H1 (cell line): Measurements from ENCODE around the gene PLA2G4D. TPM values are rescaled to one million over a fixed set of nuclear protein-coding genes. Genes with fewer than 3 reads are reported as not detected.

Experiments used
- CTCF ChIA-PET: fragments of 300-600 bp; sonication (Branson Sonifier 250); formaldehyde crosslinking; loops from one replicate; lab custom pipeline; 2021; ENCODE audit not compliant: partially characterized antibody; lab: Charles Lee
- POLR2A ChIA-PET: fragments of 300-600 bp; sonication (Branson Sonifier 250); formaldehyde crosslinking; loops from one replicate; lab custom pipeline; 2021; ENCODE audit warnings: inconsistent platforms; ENCODE audit not compliant: partially characterized antibody; lab: Charles Lee
- DNase-seq, 2 experiments: peaks; one replicate each; pipeline versions ENCODE4 v3.0.0 to v3.0.0-alpha.2; 2010 to 2022; ENCODE audit warnings: low spot score in 2 of 2, low read depth in 1 of 2, mixed read lengths in 1 of 2
- FAIRE-seq: peaks from 2 replicates; lab custom pipeline; 2011; peaks lifted over from hg19 to GRCh38; lab: Jason Lieb, UNC
- H2AFZ ChIP-seq: 2 replicates; pipeline ENCODE4 v1.8.1; 2012; ENCODE audit warnings: low read length, inconsistent platforms
- H2AK5ac ChIP-seq: 2 replicates; pipeline ENCODE4 v1.6.1; 2013; ENCODE audit warnings: low read depth, low read length
- H2BK120ac ChIP-seq: replicated peaks from 2 replicates; pipeline ENCODE3; 2013; ENCODE audit warnings: low read depth, low read length, inconsistent platforms
- H2BK12ac ChIP-seq: 2 replicates; pipeline ENCODE4 v1.6.1; 2013; ENCODE audit warnings: low read depth, low read length
- H2BK15ac ChIP-seq: 2 replicates; pipeline ENCODE4 v1.6.1; 2013; ENCODE audit warnings: low read length
- H2BK20ac ChIP-seq: 2 replicates; pipeline ENCODE4 v1.6.1; 2013; ENCODE audit warnings: low read length
- H2BK5ac ChIP-seq: 2 replicates; pipeline ENCODE4 v1.6.1; 2013; ENCODE audit warnings: low read depth, low read length
- H3K14ac ChIP-seq: 2 replicates; pipeline ENCODE4 v1.6.1; 2013; ENCODE audit warnings: inconsistent platforms; ENCODE audit not compliant: insufficient read length
- H3K18ac ChIP-seq: 2 replicates; pipeline ENCODE4 v1.6.1; 2013; ENCODE audit warnings: low read length; ENCODE audit errors: extremely low read depth
- H3K23ac ChIP-seq: 2 replicates; pipeline ENCODE4 v1.6.1; 2013; ENCODE audit warnings: inconsistent platforms; ENCODE audit not compliant: insufficient read length
- H3K23me2 ChIP-seq: 2 replicates; pipeline ENCODE4 v1.6.1; 2013; ENCODE audit warnings: low read depth, low read length
- H3K27ac ChIP-seq: 2 replicates; pipeline ENCODE4 v1.6.1; 2011; ENCODE audit warnings: low read depth, low read length, inconsistent platforms
- H3K27me3 ChIP-seq, 4 experiments: replicated peaks in 1 of 4; 1 replicate in 1 of 4; 2 replicates in 3 of 4; pipeline versions ENCODE4 v1.6.1 to v1.8.1; 2011 to 2013; ENCODE audit warnings: low read length in 3 of 4, mild to moderate bottlenecking in 3 of 4, inconsistent platforms in 2 of 4, mixed read lengths in 2 of 4, moderate library complexity in 1 of 4; ENCODE audit not compliant: control insufficient read depth in 3 of 4, insufficient read depth in 3 of 4; ENCODE audit errors: extremely low read depth in 1 of 4
- H3K36me3 ChIP-seq, 4 experiments: 2 replicates each; pipeline versions ENCODE4 v1.6.1 to v1.8.1; 2011 to 2013; ENCODE audit warnings: mild to moderate bottlenecking in 4 of 4, low read length in 3 of 4, moderate library complexity in 2 of 4, control low read depth in 1 of 4, inconsistent platforms in 1 of 4; ENCODE audit not compliant: insufficient read depth in 4 of 4, control insufficient read depth in 2 of 4
- H3K4ac ChIP-seq: replicated peaks from 2 replicates; pipeline ENCODE3; 2013; ENCODE audit warnings: low read length, low read depth, mixed read lengths, inconsistent platforms; ENCODE audit not compliant: insufficient read length
- H3K4me1 ChIP-seq, 4 experiments: replicated peaks in 1 of 4; 1 replicate in 1 of 4; 2 replicates in 3 of 4; pipeline versions ENCODE4 v1.6.1 to v1.8.1; 2011 to 2013; ENCODE audit warnings: low read length in 3 of 4, inconsistent platforms in 2 of 4, mixed read lengths in 1 of 4; ENCODE audit not compliant: insufficient read depth in 4 of 4, control insufficient read depth in 3 of 4
- H3K4me2 ChIP-seq, 2 experiments: 2 replicates each; pipeline versions ENCODE4 v1.6.1 to v1.8.1; 2011 to 2013; ENCODE audit warnings: low read depth in 2 of 2, low read length in 2 of 2, control low read depth in 1 of 2, inconsistent platforms in 1 of 2, mild to moderate bottlenecking in 1 of 2; ENCODE audit not compliant: insufficient read depth in 1 of 2
- H3K4me3 ChIP-seq, 4 experiments: fragments of 200-600, 300-600 bp in 1 of 4; sonication (generic), shearing (Covaris generic), sonication (Bioruptor Twin) in 1 of 4; 2 replicates each; pipeline versions ENCODE4 v1.5.1 to v1.8.1; 2011 to 2016; ENCODE audit warnings: low read length in 4 of 4, low read depth in 3 of 4, control low read depth in 2 of 4, inconsistent platforms in 2 of 4, mild to moderate bottlenecking in 2 of 4, mixed read lengths in 1 of 4, moderate library complexity in 1 of 4; ENCODE audit not compliant: insufficient read depth in 2 of 4; ENCODE audit errors: extremely low read depth in 1 of 4
- H3K56ac ChIP-seq: replicated peaks from 2 replicates; pipeline ENCODE3; 2013; ENCODE audit warnings: low read depth, mild to moderate bottlenecking, mixed read lengths, low read length, inconsistent platforms; ENCODE audit not compliant: insufficient read length
- H3K79me1 ChIP-seq: 2 replicates; pipeline ENCODE4 v1.6.1; 2013; ENCODE audit warnings: low read depth, low read length, control low read depth
- H3K79me2 ChIP-seq, 2 experiments: 2 replicates each; pipeline versions ENCODE4 v1.6.1 to v1.8.1; 2012 to 2013; ENCODE audit warnings: low read length in 2 of 2, mild to moderate bottlenecking in 2 of 2, inconsistent platforms in 1 of 2; ENCODE audit not compliant: insufficient read depth in 2 of 2, control insufficient read depth in 1 of 2
- H3K9ac ChIP-seq, 4 experiments: replicated peaks in 1 of 4; 1 replicate in 1 of 4; 2 replicates in 3 of 4; pipeline versions ENCODE4 v1.6.1 to v1.8.1; 2011 to 2013; ENCODE audit warnings: low read depth in 3 of 4, low read length in 3 of 4, control low read depth in 2 of 4, mild to moderate bottlenecking in 2 of 4, moderate library complexity in 2 of 4, inconsistent platforms in 1 of 4; ENCODE audit errors: extremely low read depth in 1 of 4
- H3K9me3 ChIP-seq, 2 experiments: 2 replicates each; pipeline versions ENCODE4 v1.6.1 to v1.8.1; 2012 to 2013; ENCODE audit warnings: mild to moderate bottlenecking in 2 of 2, moderate library complexity in 2 of 2, control low read depth in 1 of 2, inconsistent platforms in 1 of 2, low read depth in 1 of 2, low read length in 1 of 2, mixed read lengths in 1 of 2; ENCODE audit not compliant: insufficient read depth in 2 of 2
- H4K20me1 ChIP-seq, 2 experiments: replicated peaks in 1 of 2; 2 replicates each; pipeline versions ENCODE3 to v1.8.1; 2011 to 2013; ENCODE audit warnings: inconsistent platforms in 2 of 2, low read length in 2 of 2, mild to moderate bottlenecking in 1 of 2; ENCODE audit not compliant: insufficient read depth in 2 of 2, control insufficient read depth in 1 of 2
- H4K5ac ChIP-seq: 2 replicates; pipeline ENCODE4 v1.6.1; 2013; ENCODE audit warnings: low read length, low read depth, mixed read lengths, inconsistent platforms; ENCODE audit not compliant: insufficient read length
- H4K8ac ChIP-seq: 2 replicates; pipeline ENCODE4 v1.8.0; 2013; ENCODE audit warnings: mild to moderate bottlenecking, moderate library complexity, low read length, inconsistent platforms; ENCODE audit not compliant: insufficient read depth; ENCODE audit errors: extremely low read depth
- H4K91ac ChIP-seq: replicated peaks from 2 replicates; pipeline ENCODE3; 2013; ENCODE audit warnings: low read length, mixed read lengths, inconsistent platforms; ENCODE audit not compliant: insufficient read length
- CEBPB ChIP-seq: IDR thresholded peaks from 2 replicates; pipeline ENCODE4 v1.6.1; 2012; ENCODE audit warnings: low read depth, low read length
- CHD1 ChIP-seq: IDR thresholded peaks from 2 replicates; pipeline ENCODE4 v1.6.1; 2012; ENCODE audit warnings: low read depth, low read length, improper control_type of control experiment
- GABPA ChIP-seq: IDR thresholded peaks from 2 replicates; pipeline ENCODE4 v1.6.1; 2011; ENCODE audit warnings: mild to moderate bottlenecking, low read length, moderate library complexity, borderline replicate concordance; ENCODE audit not compliant: insufficient read depth
- JUN ChIP-seq: IDR thresholded peaks from 2 replicates; pipeline ENCODE4 v1.6.1; 2011; ENCODE audit warnings: low read depth, mild to moderate bottlenecking, improper control_type of control experiment, low read length
- KDM1A ChIP-seq: fragments of 200-600, 300-600 bp; sonication (generic); IDR thresholded peaks from 2 replicates; pipeline ENCODE4 v1.7.1; 2016; ENCODE audit warnings: mild to moderate bottlenecking, low read length, borderline replicate concordance
- POLR2AphosphoS5 ChIP-seq: IDR thresholded peaks from 2 replicates; pipeline ENCODE4 v1.6.1; 2011; ENCODE audit warnings: low read depth, low read length
- SAP30 ChIP-seq: fragments of 300-600 bp; sonication (generic); IDR thresholded peaks from 2 replicates; pipeline ENCODE4 v1.7.1; 2012; ENCODE audit warnings: low read length, moderate library complexity, mild to moderate bottlenecking, inconsistent platforms; ENCODE audit not compliant: insufficient read depth, insufficient replicate concordance
- TAF1 ChIP-seq: IDR thresholded peaks from 2 replicates; pipeline ENCODE4 v1.6.1; 2011; ENCODE audit warnings: mild to moderate bottlenecking, low read depth, low read length
- WGBS, 2 experiments: shearing (Covaris generic) in 1 of 2; methylation state at CpG; one replicate each; pipeline versions ENCODE4 v1.1.6 to v1.1.7; 2013 to 2015; ENCODE audit warnings: low lambda C conversion rate in 2 of 2, mixed read lengths in 2 of 2, inconsistent platforms in 1 of 2, low coverage in 1 of 2, missing lambda C conversion rate in 1 of 2; ENCODE audit not compliant: insufficient replicate concordance in 2 of 2, insufficient coverage in 1 of 2, insufficient read length in 1 of 2; ENCODE audit errors: extremely low coverage in 1 of 2, missing lambda C conversion rate in 1 of 2; 5-methylcytosine and 5-hydroxymethylcytosine counted together
- polyA plus RNA-seq, 7 experiments: library from polyadenylated mRNA; depleted of rRNA in 3 of 7; stranded (reverse) in 5 of 7; unstranded in 2 of 7; fragments of >200 nt in 5 of 7; fragments of 200-250 nt in 2 of 7; gene quantifications; 1 replicate in 5 of 7; 2 replicates in 1 of 7; 4 replicates in 1 of 7; pipeline versions ENCODE4 v1.2.1 to v1.2.3, GENCODE V29; 2011 to 2013; ENCODE audit warnings: missing spikeins in 2 of 7, mixed read lengths in 2 of 7
- total RNA-seq: library from RNA; stranded (reverse); fragmentation: NEBNext Ultra II Directional; extraction: Animal tissue kit (Norgen Biotek cat#: 25700); gene quantifications from 2 replicates; pipeline ENCODE4 v1.2.1, GENCODE V29; 2021
- TF ChIP-seq, protein P1 (sequence below), 3 experiments: IDR thresholded peaks; 1 replicate in 2 of 3; 2 replicates in 1 of 3; pipeline versions ENCODE4 v1.5.1 to v1.6.1; 2011; ENCODE audit warnings: low read length in 3 of 3, mild to moderate bottlenecking in 3 of 3, inconsistent platforms in 2 of 3, low read depth in 1 of 3, moderate library complexity in 1 of 3; ENCODE audit not compliant: insufficient read depth in 1 of 3; ENCODE audit errors: control extremely low read depth in 1 of 3

Gene PLA2G4D
- total and polyA plus RNA-seq, 2 of the 8 experiments (the other 6 are each of a cell fraction or from before 2014, with no cell fraction given), result 0.07 to 0.18 TPM

DNA sequence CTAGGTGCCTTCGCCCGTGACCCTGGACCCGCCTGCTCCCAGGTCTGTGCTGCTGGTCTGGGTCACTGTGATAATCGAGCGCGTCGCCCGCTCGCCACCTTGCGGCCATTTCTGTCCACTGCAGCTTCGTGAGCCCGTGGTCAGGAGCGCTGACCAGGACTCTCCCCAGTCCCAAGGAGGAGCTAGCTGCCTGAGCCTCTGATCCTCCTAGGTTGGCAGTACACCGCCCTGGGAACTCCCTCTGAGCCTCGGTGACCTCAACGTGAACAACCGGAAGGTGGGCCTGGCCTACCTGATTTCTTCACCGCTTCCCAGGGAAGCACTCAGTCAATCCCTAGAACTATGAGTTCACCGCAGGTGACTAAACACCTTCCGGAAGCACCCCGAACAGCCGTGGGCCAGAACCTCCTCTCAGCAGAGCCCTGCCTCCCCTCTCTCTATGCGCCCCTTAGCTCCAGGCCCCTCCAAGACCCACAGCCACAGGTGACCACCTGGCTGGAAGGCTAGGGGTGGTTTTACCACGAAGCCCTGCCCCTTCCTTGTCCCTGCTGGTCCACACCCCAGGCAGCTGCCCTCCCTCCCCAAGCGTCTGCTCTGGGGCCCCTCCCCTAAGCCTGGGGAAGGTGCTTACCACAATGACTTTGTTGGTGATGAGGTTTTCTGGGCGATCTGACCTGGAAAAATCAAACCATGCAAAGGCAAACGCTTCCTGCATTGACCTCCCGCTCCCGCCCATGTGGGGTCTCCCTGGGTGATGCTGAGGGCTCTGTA lies 9.7 kb downstream of the PLA2G4D start:
- Histone ChIP-seq H3K4me1 (peaks cover 6 to 17% (median 11%) of the 10 kb centered on the region in 4 experiments), H3K9ac (no peak overlapping the region), H3K23ac (no peak overlapping the region), H3K27me3 (no peaks in the 10 kb centered on the region), H2BK12ac (peak overlapping the region; percentile 68; the same call in 1 of the 2 replicates), H4K5ac (no peak overlapping the region), H2AK5ac (no peak overlapping the region), H3K9me3 (no peaks in the 10 kb centered on the region), H4K20me1 (no peaks in the 10 kb centered on the region), H3K18ac (peak overlapping the region; percentile 71), H2BK5ac (no peak overlapping the region), H3K79me2 (no peaks in the 10 kb centered on the region), H3K36me3 (no peaks in the 10 kb centered on the region), H2BK120ac (no peak overlapping the region), H2BK15ac (no peak overlapping the region), H4K8ac (peak overlapping the region; percentile 38; the same call in 1 of the 2 replicates), H3K27ac (no peak overlapping the region), H2AFZ (peak overlapping the region; percentile 64; the same call in 1 of the 2 replicates), H3K56ac (no peak overlapping the region), H4K91ac (no peak overlapping the region), H3K79me1 (no peaks in the 10 kb centered on the region), H3K4me3 (no peak overlapping the region), H2BK20ac (peak overlapping the region; percentile 72; the same call in 1 of the 2 replicates), H3K14ac (no peak overlapping the region), H3K4me2 (no peak overlapping the region; a peak in 1 of 4 replicates), H3K4ac (no peak overlapping the region), H3K23me2 (no peaks in the 10 kb centered on the region; the same call in 1 of the 2 replicates)
- WGBS, 2 experiments, result 38% methylated on average over 26 of the region's 29 CpGs; no CpG with 5 or more reads in 1 of the 2 experiments
- ChIA-PET POLR2A (interaction anchor here (0.6 to 1.1 kb wide), 4 partner anchors 9 to 50 kb away, joined by 3 to 4 read pairs (median 3); no protein-coding TSS in a partner anchor), CTCF (interaction anchor here (0.6 to 14.0 kb wide), 36 partner anchors 8 to 1881 kb away, joined by 3 to 425 read pairs (median 4); partner anchors contain the start of genes PLA2G4D and VPS39)
- DNase-seq (peak; percentile 65 to 91), FAIRE-seq (peak; percentile 66)
- TF ChIP-seq CHD1 (no peak), KDM1A (no peak), GABPA (0 out of 2 replicates have a peak, but pooled peaks have one; percentile 54), CEBPB (no peak), POLR2AphosphoS5 (no peak), TAF1 (no peak), SAP30 (no peak), JUN (no peak)
- TF ChIP-seq, protein P1, sequence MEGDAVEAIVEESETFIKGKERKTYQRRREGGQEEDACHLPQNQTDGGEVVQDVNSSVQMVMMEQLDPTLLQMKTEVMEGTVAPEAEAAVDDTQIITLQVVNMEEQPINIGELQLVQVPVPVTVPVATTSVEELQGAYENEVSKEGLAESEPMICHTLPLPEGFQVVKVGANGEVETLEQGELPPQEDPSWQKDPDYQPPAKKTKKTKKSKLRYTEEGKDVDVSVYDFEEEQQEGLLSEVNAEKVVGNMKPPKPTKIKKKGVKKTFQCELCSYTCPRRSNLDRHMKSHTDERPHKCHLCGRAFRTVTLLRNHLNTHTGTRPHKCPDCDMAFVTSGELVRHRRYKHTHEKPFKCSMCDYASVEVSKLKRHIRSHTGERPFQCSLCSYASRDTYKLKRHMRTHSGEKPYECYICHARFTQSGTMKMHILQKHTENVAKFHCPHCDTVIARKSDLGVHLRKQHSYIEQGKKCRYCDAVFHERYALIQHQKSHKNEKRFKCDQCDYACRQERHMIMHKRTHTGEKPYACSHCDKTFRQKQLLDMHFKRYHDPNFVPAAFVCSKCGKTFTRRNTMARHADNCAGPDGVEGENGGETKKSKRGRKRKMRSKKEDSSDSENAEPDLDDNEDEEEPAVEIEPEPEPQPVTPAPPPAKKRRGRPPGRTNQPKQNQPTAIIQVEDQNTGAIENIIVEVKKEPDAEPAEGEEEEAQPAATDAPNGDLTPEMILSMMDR (IDR thresholded peaks at IDR 0.05; ENCODE audit: control extremely low read depth in 1 of 3, insufficient read depth in 1 of 3, low read depth in 1 of 3, low read length in 3 of 3), result peak; percentile 93 to 99 (median 97)
